Neural cell (in vitro differentiated cells): ENCODE results near the gene RBM20. TPM values are rescaled to one million over a fixed set of nuclear protein-coding genes. Genes with fewer than 3 reads are reported as not detected.

ENCODE experiments used
- H2AFZ ChIP-seq: fragments of 200-600, 300-800 bp; sonication (generic), shearing (Covaris generic); 2 replicates; pipeline ENCODE4 v1.6.0; 2014; ENCODE audit warnings: low read depth, mild to moderate bottlenecking, antibody characterized with exemption, low read length, moderate library complexity
- H3F3A ChIP-seq: fragments of 200-600 bp; shearing (Covaris generic); 2 replicates; pipeline ENCODE4 v1.6.1; 2016; ENCODE audit warnings: mild to moderate bottlenecking, moderate library complexity, mixed read lengths, antibody characterized with exemption, low read length; ENCODE audit not compliant: insufficient read depth, poor library complexity, severe bottlenecking
- H3K27ac ChIP-seq: fragments of 200-600, 300-800 bp; sonication (generic), shearing (Covaris generic); 2 replicates; pipeline ENCODE4 v1.5.1; 2014; ENCODE audit warnings: mild to moderate bottlenecking, low read length, moderate library complexity
- H3K27me3 ChIP-seq: fragments of 300-800, 200-600 bp; sonication (generic), shearing (Covaris generic); 2 replicates; pipeline ENCODE4 v1.6.0; 2014; ENCODE audit warnings: mild to moderate bottlenecking, low read depth, low read length, moderate library complexity; ENCODE audit not compliant: insufficient read depth
- H3K36me3 ChIP-seq: fragments of 300-800, 200-600 bp; sonication (generic), shearing (Covaris generic); 2 replicates; pipeline ENCODE4 v1.5.1; 2014; ENCODE audit warnings: mild to moderate bottlenecking, antibody characterized with exemption, low read length, moderate library complexity; ENCODE audit not compliant: insufficient read depth
- H3K4me2 ChIP-seq: fragments of 300-800, 200-600 bp; sonication (generic), shearing (Covaris generic); 2 replicates; pipeline ENCODE4 v1.6.0; 2014; ENCODE audit warnings: mild to moderate bottlenecking, low read length
- H3K4me3 ChIP-seq: fragments of 300-800, 200-600 bp; sonication (generic), shearing (Covaris generic); 2 replicates; pipeline ENCODE4 v1.5.1; 2014; ENCODE audit warnings: mild to moderate bottlenecking, low read length, moderate library complexity
- H3K79me2 ChIP-seq: fragments of 200-600 bp; shearing (Covaris generic); replicated peaks from 2 replicates; pipeline ENCODE4 v1.6.0; 2014; ENCODE audit warnings: mild to moderate bottlenecking, low read length, moderate library complexity; ENCODE audit not compliant: insufficient read depth
- H3K9ac ChIP-seq: fragments of 300-800, 200-600 bp; sonication (generic), shearing (Covaris generic); 2 replicates; pipeline ENCODE4 v1.6.1; 2016; ENCODE audit warnings: mild to moderate bottlenecking, low read length, mixed read lengths
- H3K9me2 ChIP-seq: fragments of 200-600 bp; shearing (Covaris generic); 2 replicates; pipeline ENCODE4 v1.6.1; 2016; ENCODE audit warnings: mild to moderate bottlenecking, low read length, mixed read lengths; ENCODE audit not compliant: insufficient read depth
- H3K9me3 ChIP-seq: fragments of 200-600, 300-800 bp; sonication (generic), shearing (Covaris generic); 2 replicates; pipeline ENCODE4 v1.6.1; 2016; ENCODE audit warnings: mild to moderate bottlenecking, mixed run types, low read length, moderate library complexity, mixed read lengths
- H4K20me1 ChIP-seq: fragments of 200-600 bp; shearing (Covaris generic); 2 replicates; pipeline ENCODE4 v1.6.1; 2016; ENCODE audit warnings: mild to moderate bottlenecking, mixed run types; ENCODE audit not compliant: insufficient read depth
- POLR2AphosphoS5 ChIP-seq: IDR thresholded peaks from 2 replicates; pipeline ENCODE4 v1.6.1; 2012
- RAD21 ChIP-seq: fragments of 450-650 bp; conservative IDR thresholded peaks from 2 replicates; pipeline ENCODE4 v1.6.1; 2014; ENCODE audit warnings: antibody characterized with exemption, mild to moderate bottlenecking, moderate library complexity
- REST ChIP-seq: IDR thresholded peaks from 2 replicates; pipeline ENCODE4 v1.6.1; 2012; ENCODE audit warnings: borderline replicate concordance
- SMC3 ChIP-seq: fragments of 450-650 bp; conservative IDR thresholded peaks from 2 replicates; pipeline ENCODE4 v1.6.1; 2014; ENCODE audit warnings: antibody characterized with exemption, mild to moderate bottlenecking, moderate library complexity; ENCODE audit not compliant: poor library complexity
- TAF1 ChIP-seq: IDR thresholded peaks from 2 replicates; pipeline ENCODE4 v1.6.1; 2012; ENCODE audit warnings: low read depth
- polyA plus RNA-seq: library from polyadenylated mRNA; depleted of rRNA; stranded (reverse); fragments of >200 nt; gene quantifications from 2 replicates; pipeline ENCODE4 v1.2.3, GENCODE V29; 2014
- TF ChIP-seq, protein P1 (sequence below): fragments of 450-650 bp; IDR thresholded peaks from 2 replicates; pipeline ENCODE4 v1.5.1; 2014; ENCODE audit warnings: antibody characterized with exemption, mild to moderate bottlenecking, moderate library complexity; ENCODE audit not compliant: poor library complexity, severe bottlenecking

RBM20 gene
- polyA plus RNA-seq, 1 donor from 2014 or later: 0.07 TPM

DNA sequence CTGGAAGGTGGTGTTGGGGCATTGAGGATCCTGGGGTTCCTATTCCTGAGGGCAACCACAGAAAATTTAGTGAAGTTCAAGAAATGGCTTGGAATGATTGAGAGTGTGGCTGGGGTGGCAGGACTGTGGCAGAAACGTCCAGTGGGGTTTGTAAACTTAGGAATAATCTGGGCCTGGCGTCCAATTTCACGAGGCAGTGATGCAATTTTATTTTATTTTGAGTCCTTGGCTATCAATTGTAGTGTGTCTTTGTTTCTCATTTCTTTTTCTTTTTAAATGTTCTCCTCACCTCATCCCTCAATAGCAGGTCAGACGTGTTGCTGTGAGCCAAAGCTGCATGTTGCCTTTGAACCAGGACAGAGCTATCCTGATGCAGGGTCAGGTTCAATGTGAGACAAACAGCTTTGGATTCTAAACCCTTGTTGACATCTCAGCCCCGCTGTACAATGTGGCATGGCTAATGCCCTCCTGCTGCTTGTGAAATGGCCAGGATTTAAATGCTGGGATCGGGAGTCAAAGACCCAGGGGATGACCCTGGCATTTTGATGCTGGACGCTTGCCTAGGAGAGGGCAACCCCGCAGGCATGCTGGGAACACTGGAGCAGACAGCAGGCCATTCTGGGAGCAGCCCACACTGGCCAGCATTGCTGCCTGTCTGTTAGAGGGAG, 64.8 kb downstream of the RBM20 start:
- no peak overlapping the region for H3K4me2 ChIP-seq
- H3K9ac ChIP-seq: no peak overlapping the region
- TF ChIP-seq TAF1 (no peak), REST (no peak), RAD21 (no peak), SMC3 (no peak), POLR2AphosphoS5 (no peak)
- H4K20me1 ChIP-seq: no peaks in the 10 kb centered on the region
- H3K79me2 ChIP-seq: no peaks in the 10 kb centered on the region
- H3K27me3 ChIP-seq: no peaks in the 10 kb centered on the region
- no peaks in the 10 kb centered on the region for H3F3A ChIP-seq
- H3K36me3 ChIP-seq: no peaks in the 10 kb centered on the region
- H3K9me3 ChIP-seq: no peaks in the 10 kb centered on the region
- H3K27ac ChIP-seq: no peak overlapping the region
- H3K4me3 ChIP-seq: no peak overlapping the region
- H2AFZ ChIP-seq: no peak overlapping the region
- H3K9me2 ChIP-seq: no peaks in the 10 kb centered on the region

DNA sequence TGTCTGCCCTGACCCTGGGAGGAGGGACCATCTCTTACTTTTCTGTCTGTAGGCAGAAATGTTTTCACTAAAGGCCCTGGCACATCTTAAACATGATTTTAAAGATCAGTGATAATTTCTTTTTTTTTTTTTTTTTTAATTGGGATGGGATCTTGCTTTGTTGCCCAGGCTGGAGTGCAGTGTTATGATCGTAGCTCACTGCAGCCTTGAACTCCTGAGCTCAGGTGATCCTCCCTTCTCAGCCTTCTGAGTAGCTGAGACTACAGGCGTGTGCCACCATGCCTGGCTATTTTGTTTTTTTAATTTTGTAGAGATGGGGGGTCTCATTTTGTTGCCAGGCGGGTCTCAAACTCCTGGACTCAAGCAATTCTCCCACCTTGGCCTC, 65.3 kb downstream of the RBM20 start:
- Histone ChIP-seq H3K79me2 (no peaks in the 10 kb centered on the region), H3K36me3 (no peaks in the 10 kb centered on the region), H3K9ac (no peak overlapping the region), H3K9me3 (no peaks in the 10 kb centered on the region), H3K9me2 (no peaks in the 10 kb centered on the region), H4K20me1 (no peaks in the 10 kb centered on the region), H3F3A (no peaks in the 10 kb centered on the region), H3K4me3 (no peak overlapping the region), H3K27me3 (no peaks in the 10 kb centered on the region), H2AFZ (no peak overlapping the region), H3K4me2 (no peak overlapping the region), H3K27ac (no peak overlapping the region)
- TF ChIP-seq REST: no peak
- TF ChIP-seq, protein P1, sequence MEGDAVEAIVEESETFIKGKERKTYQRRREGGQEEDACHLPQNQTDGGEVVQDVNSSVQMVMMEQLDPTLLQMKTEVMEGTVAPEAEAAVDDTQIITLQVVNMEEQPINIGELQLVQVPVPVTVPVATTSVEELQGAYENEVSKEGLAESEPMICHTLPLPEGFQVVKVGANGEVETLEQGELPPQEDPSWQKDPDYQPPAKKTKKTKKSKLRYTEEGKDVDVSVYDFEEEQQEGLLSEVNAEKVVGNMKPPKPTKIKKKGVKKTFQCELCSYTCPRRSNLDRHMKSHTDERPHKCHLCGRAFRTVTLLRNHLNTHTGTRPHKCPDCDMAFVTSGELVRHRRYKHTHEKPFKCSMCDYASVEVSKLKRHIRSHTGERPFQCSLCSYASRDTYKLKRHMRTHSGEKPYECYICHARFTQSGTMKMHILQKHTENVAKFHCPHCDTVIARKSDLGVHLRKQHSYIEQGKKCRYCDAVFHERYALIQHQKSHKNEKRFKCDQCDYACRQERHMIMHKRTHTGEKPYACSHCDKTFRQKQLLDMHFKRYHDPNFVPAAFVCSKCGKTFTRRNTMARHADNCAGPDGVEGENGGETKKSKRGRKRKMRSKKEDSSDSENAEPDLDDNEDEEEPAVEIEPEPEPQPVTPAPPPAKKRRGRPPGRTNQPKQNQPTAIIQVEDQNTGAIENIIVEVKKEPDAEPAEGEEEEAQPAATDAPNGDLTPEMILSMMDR: no peak
- TF ChIP-seq RAD21: no peak
